Stimulated activated CD4-positive, alpha-beta T cell treated with anti-CD3 and anti-CD28 coated beads, Interleukin-15, amount 100 ng/mL, for 24 hours (primary cell): ENCODE results near the gene CD44.
"Not testable (repeated sequence)": the region's sequence is repeated elsewhere in the genome, so short reads cannot be mapped to it uniquely, and the experiment has no call there.

Experiments
- DNase-seq: peaks from one replicate; pipeline ENCODE4 v3.0.0-alpha.2; 2020

The CD44 gene

DNA sequence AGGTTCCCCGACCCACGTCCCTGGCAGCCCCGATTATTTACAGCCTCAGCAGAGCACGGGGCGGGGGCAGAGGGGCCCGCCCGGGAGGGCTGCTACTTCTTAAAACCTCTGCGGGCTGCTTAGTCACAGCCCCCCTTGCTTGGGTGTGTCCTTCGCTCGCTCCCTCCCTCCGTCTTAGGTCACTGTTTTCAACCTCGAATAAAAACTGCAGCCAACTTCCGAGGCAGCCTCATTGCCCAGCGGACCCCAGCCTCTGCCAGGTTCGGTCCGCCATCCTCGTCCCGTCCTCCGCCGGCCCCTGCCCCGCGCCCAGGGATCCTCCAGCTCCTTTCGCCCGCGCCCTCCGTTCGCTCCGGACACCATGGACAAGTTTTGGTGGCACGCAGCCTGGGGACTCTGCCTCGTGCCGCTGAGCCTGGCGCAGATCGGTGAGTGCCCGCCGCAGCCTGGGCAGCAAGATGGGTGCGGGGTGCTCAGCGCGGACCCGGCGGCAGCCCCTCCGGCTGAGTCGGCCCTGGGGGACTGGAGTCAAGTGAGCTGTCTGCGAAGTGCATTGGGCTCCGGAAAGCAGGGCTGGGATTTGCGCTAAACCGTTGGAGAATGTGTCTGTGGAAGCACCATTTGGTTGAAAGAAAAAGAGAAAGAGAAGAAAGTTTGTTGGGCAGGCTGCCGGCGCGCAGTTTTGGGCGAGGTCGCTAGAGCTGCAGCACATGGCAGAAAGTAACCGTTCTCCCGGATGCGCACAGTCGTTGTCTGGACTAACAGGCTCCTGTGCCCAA lies at the start of gene CD44:
Gene CD44, plus strand, starts transcription at position 229 of the 779 bp plus-strand sequence. Its CDS starts 133 bp downstream, at position 362.
- peak; percentile 81 for DNase-seq

DNA sequence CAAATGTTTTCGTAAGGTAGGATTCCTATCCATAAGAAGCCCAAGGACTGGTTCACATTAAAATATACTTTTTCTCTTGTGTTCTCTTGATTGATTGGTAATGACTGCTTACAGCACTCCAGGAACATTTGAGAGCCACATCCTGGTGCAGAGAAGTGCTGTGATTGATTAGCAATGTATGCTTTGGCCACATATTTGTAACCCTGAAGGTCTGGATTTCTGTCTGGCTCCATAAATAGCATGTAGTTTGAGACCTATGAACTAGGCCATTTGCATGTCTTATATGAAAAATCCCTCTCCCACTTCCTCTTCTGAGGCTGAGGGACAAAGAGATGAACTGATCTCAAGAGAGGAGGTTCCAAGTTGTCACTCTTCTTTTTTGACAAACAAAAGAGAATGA lies 49.3 kb upstream of the CD44 start:
- no peak for DNase-seq

- DNase-seq = no peak
These were observed 48.8 kb upstream of the CD44 start for GRCh38 chr11:35090125-35090524.

DNA sequence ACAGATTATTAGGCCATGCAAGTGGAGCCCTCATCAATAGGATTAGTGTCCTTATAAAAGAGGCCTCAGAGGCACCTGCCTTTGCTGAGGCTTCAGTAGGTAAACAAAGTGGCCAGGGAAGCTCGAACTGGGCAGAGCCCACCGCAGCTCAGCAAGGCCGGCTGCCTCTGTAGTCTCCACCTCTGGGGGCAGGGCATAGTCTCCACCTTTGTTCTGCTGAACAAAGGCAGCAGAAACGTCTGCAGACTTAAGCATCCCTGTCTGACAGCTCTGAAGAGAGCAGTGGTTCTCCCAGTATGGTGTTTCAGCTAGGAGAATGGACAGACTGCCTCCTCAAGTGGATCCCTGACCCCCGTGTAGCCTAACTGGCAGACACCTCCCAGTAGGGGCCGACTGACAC lies 48.0 kb upstream of the CD44 start:
- not testable (repeated sequence) for DNase-seq

GRCh38 chr11:35096723-35097122 lies 42.2 kb upstream of the CD44 start:
- DNase-seq = no peak

GRCh38 chr11:35097814-35098455 lies 41.0 kb upstream of the CD44 start:
- no peak for DNase-seq

DNA sequence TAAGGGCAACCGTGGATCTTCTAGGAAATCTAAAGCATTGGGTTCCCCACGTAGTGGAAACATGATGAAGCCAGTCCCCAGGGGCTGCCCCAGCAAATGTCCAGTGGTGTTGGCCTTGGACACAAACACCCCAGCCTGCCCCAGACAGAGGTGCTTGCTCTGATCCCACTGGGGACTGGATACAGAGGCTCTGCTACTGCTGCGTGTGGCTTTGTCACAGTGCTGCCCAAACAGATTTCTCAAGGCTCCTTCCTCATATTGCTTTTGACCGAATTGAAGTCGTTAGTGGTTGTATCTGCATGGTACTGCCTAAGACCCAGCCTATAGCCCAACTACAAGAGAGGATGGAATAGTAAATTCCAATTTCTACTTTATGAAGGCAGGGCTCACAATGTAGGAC lies 40.1 kb upstream of the CD44 start:
- DNase-seq = no peak

DNA sequence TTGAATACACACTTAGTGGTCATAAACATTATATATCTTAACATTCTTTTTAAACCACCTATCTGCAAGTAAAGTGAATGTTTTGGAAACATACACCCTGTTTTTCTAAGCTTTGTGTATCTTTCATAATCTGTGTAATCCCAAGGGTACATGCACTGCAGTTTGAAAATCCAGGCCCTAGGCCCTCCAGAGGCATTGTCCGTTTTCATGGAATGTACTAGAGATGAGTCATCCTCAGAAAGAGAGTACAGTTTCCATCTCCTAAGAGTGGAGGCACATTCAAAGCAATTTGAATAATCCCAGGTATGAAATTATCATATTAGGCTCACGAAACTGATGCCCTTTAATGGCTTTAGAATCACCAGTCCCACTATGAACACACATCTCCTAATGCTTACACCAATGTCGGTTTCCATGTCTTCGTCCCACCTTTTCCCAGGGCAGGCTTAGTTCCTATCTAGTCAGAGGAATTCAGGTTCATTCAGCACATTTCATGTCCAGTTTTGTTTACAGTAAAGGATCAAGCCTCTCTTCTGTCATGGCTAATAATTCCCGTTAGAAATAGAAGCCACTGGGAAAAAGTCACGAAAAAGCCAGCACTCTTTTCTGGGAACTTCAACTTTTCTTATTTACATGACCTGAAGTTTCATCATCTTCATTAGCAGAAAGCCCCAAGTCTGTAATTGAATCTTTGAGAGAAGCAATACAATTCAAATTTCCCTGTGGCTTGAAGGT lies 39.5 kb upstream of the CD44 start:
- no peak for DNase-seq

- DNase-seq = no peak
These were observed 39.0 kb upstream of the CD44 start for GRCh38 chr11:35100013-35100383.

DNA sequence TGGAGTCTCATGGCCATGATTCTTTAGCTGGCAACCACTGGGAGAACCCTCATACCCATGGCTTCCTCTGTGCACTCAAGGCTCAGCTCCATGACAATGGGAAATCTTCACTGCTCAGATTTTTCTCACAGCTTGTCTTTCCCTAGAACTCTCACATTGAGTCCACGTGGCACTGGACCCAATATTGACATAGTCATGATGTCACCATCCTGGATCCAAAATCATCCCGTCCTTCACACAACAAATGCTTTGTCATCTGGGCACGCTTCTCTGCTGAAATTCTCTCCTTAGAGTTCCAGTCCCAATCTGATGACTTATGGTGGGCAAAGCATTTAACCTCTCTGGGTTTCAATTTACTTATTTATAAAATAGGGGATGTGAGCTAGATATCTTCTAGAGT lies 37.7 kb upstream of the CD44 start:
- DNase-seq = no peak

DNA sequence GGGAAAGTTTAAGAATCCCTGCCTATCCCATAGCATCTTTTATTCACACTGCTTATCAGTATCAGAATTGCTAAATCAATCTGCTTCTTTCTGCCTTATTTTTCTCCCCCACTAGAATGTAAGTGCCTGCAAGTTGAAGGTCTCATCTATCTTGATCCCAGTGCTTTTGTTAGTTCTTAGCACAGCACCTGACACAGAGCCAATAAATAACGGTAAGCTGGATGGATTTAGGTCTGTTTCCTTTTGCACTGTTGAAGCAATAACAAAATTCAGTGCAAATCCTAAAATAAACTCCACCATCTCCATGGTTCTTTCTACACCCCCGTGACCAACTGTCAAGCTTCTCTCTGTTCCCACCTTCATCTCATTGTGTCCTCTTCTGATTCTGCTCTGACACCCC lies 36.7 kb upstream of the CD44 start:
- no peak for DNase-seq

GRCh38 chr11:35103366-35104208 lies 35.4 kb upstream of the CD44 start:
- DNase-seq = no peak

GRCh38 chr11:35104655-35105054 lies 34.3 kb upstream of the CD44 start:
- DNase-seq = no peak

DNA sequence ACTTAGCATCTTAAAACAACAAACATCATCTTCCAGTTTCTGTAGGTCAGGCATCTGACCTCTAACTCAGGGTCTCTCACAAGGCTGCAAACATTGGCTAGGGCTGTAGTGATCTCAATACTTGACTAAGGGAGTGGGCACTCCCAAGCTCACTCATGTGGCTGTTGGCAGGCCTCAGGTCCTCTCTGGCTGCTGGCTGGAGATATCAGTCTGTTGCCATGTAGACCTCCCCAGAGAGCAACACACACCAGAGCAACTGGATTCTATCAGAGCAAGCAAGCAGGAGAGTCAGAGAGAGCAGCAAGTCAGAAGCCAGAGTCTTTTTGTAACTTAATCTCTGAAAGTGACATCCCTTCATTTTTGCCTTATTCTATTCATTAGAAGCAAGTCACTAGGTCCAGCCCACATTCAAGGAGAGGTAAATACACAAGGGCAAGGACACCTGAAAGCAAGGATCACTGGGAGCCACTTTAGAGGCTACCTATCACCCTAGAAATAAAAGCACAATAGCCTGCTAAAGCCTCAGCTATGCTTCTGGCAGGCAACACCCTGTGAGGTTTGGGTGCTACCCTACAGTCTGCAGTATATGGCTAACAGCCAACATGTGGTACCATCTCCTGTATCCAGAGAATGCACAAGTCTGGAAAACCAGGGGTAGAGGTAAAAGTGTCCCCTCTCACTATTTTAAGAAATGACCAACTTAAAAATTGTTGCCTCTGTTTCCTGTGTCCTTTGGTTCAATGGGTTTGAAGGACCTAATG lies 33.5 kb upstream of the CD44 start:
- DNase-seq = no peak

GRCh38 chr11:35106595-35106994 lies 32.4 kb upstream of the CD44 start:
- no peak for DNase-seq

DNA sequence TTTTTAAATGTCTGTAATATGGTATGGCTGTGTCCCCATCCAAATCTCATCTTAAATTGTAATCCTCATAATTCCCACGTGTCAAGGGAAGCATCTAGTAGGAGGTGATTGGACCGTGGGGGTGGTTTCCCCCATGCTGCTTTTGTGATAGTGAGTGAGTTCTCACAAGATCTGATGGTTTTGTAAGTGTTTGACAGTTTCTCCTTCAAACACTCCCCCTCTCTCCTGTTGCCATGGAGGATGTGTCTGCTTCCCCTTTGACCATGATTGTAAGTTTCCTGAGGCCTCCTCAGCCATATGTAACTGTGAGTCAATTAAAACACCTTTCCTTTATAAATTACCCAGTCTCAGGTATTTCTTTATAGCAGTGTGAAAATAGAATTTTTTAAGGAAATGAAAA lies 31.1 kb upstream of the CD44 start:
- no peak for DNase-seq

DNA sequence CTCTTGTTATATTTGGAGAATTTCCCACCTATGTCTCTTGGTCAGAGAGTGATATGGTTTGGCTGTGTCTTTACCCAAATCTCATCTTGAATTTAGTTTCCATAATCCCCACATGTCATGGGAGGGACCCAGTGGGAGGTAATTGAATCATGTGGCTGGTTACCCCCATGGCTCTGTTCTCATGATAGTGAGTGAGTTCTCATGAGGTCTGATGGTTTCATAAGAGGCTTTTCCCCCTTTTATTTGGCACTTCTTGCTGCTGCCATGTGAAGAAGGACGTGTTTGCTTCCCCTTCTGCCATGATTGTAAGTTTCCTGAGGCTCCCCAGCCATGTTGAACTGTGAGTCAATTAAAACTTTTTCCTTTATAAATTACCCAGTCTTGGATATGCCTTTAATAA lies 30.6 kb upstream of the CD44 start:
- not testable (repeated sequence) for DNase-seq

DNA sequence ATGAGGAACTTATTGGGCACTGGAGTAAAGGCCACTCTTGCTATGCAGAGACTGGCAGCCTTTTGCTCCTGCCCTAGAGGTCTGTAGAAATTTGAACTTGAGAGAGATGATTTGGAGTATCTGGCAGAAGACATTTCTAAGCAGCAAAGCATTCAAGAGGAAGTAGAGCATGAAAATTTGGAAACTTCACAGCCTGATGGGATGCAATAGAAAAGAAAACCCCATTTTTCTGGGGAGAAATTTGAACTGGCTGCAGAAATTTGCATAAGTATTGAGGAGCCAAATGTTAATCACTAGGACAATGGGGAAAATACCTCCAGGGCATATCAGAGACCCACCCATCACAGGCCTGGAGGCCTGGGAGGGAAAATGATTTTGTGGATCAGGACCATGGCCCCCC lies 29.9 kb upstream of the CD44 start:
- DNase-seq = no peak

DNA sequence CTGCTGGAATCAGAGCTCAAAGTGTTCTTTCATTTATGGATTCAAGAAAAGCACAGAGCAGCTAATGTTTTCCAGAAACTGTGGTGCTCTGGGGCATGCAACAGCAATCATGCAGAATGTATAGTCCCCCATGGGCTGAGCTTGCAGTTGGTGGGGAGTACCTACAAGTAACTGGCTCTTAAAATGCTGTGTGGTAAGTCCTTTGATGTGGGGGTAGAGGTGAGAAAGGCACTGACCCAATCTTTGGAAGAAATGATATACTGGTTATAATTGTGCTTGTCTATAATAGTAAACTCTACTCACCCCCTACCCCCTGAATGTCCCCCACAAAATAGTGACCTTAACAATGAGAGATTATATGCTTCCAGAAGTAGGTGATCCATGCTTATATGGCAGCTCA lies 29.1 kb upstream of the CD44 start:
- DNase-seq = no peak

- no peak for DNase-seq
These were observed 27.6 kb upstream of the CD44 start for GRCh38 chr11:35111161-35112055.
